ENCODE data around the gene CUBN.

- TF ChIP-seq CTCF (IDR thresholded peaks at IDR 0.05; ENCODE audit: insufficient read depth, low read depth, low read length) (no peak), EZH2 (IDR thresholded peaks at IDR 0.05; ENCODE audit: insufficient read depth, low read length) (no peak)
Measured at GRCh38 chr10:16944402-16944801, 185.2 kb downstream of the CUBN start.

Measured in astrocyte (in vitro differentiated cells and primary cell).